Putamen (tissue), 1 donor: ENCODE results near the gene BICC1.

ENCODE experiments used
- DNase-seq: peaks from one replicate; pipeline ENCODE4 v3.0.0-alpha.2; 2016; ENCODE audit warnings: low spot score

Gene BICC1

GRCh38 chr10:58647376-58648112 lies 134.9 kb downstream of the BICC1 start:
- DNase-seq: no peak

GRCh38 chr10:58648131-58648530 lies 135.5 kb downstream of the BICC1 start:
- no peak for DNase-seq

GRCh38 chr10:58651040-58651439 lies 138.4 kb downstream of the BICC1 start:
- DNase-seq: no peak

DNA sequence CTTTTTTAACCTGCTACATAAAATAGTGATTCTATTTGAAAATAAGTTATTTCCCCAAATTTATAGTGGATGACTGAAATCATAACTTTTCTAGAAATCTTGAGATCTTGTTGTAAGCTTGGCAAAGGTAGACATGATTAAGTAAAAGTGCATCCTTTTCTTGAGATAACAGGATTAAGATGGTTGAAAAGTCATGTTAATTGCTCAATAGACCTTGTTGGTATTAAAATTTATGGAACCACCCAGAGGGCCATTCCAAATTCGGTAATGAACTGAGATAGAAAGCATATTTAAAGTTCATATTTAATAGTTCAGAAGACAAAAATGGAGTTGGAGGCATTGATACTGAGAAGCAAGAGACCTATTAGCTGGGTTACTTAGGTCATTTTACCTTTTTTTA lies 139.1 kb downstream of the BICC1 start:
- no peak for DNase-seq

DNA sequence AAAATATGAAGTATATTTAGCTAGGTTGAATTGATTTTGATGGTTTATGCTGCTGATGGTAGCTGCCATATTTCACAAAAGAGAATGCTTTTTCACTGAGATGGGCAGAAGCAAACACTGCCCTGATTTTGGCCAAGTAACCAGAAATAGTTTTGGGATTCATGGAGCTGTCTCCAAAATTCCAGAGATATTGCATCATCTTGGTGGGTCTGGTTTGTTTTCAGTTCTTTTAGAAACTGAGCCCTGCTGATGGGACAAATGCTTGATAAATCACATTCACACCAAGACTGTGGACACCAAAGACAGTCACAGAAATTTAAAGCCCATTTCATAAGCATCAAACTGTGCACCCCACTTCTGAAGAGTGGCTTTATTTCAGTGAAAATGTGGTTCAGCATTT lies 140.5 kb downstream of the BICC1 start:
- DNase-seq: no peak

GRCh38 chr10:58660575-58661255 lies 148.0 kb downstream of the BICC1 start:
- no peak for DNase-seq

DNA sequence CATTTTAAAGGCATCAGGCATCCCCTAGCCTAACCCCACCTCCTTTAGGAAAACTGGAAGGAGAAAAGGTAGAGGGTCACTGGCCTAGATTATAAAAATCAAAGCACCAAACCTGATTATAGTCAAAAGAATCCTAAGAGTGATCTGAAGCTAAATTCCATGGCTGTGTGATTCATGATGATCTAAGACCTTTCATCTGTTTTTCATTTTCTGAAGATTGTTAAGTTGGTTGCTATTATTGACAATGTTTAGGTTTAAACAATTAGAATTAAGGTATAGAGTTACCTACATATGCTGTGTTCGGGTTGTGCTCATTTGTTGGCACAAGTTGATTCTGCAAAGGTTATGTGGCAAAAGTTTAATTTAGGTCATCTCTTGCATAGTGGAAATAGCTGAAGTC lies 148.7 kb downstream of the BICC1 start:
- DNase-seq: no peak

- DNase-seq: no peak
These were observed 149.2 kb downstream of the BICC1 start for GRCh38 chr10:58661902-58662301.

DNA sequence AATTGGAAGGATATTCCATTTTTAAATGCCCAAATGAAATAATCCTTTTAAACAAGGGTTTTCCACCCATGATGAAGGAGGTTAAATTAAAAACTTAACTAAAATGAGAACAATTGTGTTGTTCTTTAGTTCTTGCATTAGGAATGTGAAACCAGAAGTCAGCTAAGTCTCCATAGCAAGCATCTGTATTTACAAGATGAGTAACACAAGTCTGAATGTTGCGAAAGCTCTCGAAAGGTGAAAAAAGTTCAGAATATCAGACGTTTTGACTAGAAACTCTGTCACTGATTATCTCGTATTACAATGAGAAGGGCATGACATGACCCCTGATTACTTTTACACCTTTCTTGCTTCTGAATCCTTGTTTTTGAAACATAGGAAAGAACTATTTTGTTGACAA lies 149.6 kb downstream of the BICC1 start:
- no peak for DNase-seq

- no peak for DNase-seq
These were observed 152.7 kb downstream of the BICC1 start for GRCh38 chr10:58665361-58665760.

DNA sequence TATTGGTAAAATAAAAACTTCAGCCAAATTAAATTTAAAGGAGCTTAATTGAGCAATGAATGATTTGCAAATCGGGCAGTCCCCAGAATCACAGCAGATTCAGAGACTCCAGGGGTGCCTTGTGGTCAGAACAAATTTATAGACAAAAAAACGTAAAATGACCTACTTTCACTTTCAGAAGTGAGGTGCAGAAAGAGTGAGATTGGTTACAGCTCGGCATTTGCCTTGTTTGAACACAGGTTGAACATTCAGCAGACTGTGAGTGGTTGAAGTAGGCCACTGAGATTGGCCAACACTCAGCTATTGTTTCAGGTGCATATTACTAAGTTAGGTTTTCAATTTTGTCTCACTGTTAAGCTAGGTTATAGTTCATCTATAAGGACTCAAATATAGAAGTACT lies 153.4 kb downstream of the BICC1 start:
- DNase-seq: no peak

DNA sequence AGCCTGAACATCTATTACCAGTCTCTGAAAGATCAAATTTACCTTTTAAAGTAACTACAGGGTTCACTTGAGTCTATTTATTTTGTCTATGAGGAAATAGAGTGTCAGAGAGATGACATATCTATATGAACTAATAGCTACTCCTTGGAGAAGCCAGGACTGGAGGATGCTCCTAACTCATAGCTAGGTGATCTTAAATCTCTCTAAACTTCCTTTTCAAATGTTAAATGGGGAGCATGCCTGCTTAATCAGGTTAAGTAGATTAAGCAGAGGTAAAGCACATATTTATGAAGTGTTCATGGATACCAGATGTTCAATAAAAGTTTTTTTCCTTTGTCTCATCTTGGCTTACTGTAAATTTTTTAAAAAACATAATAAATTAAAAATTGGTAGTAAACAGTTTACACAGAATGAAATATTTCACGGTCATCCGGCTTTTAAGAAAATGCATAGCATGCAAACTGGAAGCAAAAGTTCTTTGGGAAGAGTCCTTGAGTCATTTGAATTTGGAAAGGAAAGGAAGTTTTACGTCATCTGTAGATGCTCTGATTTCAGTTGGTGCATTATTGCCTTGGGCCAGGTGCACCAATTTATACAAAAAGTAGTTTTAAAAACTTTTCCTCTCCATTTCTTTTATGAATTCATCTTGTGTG lies 155.1 kb downstream of the BICC1 start:
- no peak for DNase-seq

DNA sequence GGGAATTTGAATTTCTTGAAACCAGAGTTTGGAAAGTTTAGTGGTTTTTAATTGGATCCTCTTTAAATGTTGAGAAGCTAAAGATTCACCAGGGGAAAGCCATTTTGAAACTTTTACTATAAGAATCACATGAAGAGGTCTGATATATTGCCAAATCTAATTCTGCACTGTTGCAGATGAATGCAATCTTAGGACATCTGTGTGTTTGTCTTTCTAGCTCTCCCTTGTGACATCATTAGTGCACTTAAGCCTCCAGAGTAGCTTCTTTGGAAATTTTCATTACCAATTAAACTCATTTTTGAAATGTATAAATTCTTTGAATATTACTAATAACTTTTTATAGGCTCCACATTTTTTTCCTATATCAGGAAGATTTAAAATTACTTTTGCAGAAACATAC lies 160.2 kb downstream of the BICC1 start:
- no peak for DNase-seq

DNA sequence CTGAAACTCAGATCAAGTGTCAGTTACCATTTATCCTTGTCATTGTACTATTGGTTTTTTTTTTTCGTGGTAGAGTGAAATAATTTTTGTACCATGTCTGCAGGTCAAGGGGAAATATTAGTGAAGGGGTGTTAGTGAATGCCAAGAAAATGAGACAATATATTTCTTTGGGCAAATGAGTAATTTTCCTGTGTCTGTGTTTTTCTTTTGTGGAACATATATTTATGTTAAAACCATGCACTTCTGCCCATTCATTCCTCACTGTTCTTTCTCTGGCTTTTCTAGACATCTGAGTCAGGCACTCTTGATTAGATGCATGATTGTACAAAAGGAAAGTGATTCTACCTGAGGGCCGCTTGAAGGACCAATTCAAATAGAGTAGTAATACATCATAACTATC lies 161.6 kb downstream of the BICC1 start:
- no peak for DNase-seq

GRCh38 chr10:58675321-58675720 lies 162.6 kb downstream of the BICC1 start:
- DNase-seq: no peak

- DNase-seq: no peak
These were observed 178.9 kb downstream of the BICC1 start for GRCh38 chr10:58691528-58691927.

GRCh38 chr10:58693919-58694318 lies 181.2 kb downstream of the BICC1 start:
- no peak for DNase-seq

- no peak for DNase-seq
These were observed 182.3 kb downstream of the BICC1 start for GRCh38 chr10:58695022-58695421.

DNA sequence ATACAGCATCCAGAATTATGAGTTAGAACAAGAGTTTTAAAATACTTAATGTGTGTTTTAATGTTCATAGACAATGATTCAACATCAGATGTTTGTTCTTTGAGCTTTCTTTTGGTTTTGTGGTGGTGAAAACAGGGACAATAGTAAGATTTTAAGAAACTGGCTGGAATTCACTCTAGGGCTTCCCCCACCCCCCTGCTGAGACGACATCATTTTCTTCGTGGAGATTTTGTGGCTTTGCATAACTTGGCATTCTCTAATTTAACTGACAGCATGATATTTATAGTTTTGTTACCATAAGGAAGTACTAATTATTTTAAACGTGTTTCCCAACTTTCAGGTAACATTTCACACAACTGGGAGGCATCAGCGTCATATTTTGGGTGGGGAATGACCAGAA lies 184.1 kb downstream of the BICC1 start:
- DNase-seq: no peak

DNA sequence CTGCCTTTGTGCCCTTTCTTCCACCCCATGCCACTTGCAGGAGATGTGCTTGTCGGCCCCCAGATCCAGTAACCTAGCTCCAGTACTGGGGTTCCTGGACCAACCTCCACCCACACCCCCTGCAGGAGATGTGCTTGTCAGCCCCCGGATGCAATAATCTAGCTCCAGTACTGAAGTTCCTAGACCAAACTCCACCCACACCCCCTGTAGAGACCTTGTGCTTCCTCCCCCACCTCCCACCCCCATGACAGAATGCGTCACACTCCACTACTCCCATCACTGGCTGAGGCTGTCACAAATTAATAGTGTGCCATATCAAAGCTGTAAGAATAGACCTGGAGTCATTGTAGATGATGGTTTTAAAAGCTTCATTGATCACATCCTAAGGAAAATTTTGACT lies 185.0 kb downstream of the BICC1 start:
- DNase-seq: peak; percentile 45

- DNase-seq: no peak
These were observed 186.2 kb downstream of the BICC1 start for GRCh38 chr10:58698777-58699356.

DNA sequence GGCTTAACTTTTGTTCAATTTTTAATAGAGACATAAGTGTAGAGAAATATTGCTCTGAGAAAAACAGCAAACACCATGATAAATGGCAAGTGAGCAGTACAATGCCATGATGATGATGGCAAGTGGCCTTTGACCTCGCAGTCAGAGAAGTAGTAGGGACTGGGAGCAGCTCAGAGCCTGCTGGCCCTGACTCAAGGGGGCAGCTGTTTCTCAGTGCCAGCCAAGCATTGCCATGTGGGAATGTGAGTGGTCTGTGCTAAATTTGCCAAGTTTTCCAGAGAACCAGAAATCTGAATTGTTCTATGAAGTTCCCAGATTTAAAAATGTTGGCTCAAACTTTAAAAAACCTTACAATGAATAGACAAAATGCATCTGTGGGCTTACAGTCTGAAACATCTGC lies 187.9 kb downstream of the BICC1 start:
- no peak for DNase-seq
